A673 (cell line): ENCODE measurements around the gene GALR1. TPM values are rescaled to one million over a fixed set of nuclear protein-coding genes. Genes with fewer than 3 reads are reported as not detected.

Experiments
- BruUV-seq: library from RNA; stranded (reverse); fragments of 400-500 nt; replicated peaks from 2 replicates; lab custom pipeline; 2021; lab: Mats Ljungman, UMichigan
- CTCF ChIA-PET: fragments of 300-600 bp; sonication (Branson Sonifier 250); formaldehyde crosslinking; loops from one replicate; lab custom pipeline; 2022; ENCODE audit warnings: antibody characterized with exemption; lab: Charles Lee
- POLR2A ChIA-PET: fragments of 300-600 bp; sonication (Branson Sonifier 250); formaldehyde crosslinking; loops from one replicate; lab custom pipeline; 2022; ENCODE audit warnings: antibody characterized with exemption; ENCODE audit not compliant: low non-redundant PET; lab: Charles Lee
- DNase-seq: peaks from one replicate; pipeline ENCODE4 v3.0.0-alpha.2; 2015; ENCODE audit warnings: low spot score
- H3K27ac ChIP-seq: fragments of 200-600 bp; sonication (generic); 2 replicates; pipeline ENCODE4 v1.5.1; 2016; ENCODE audit warnings: mixed run types, low read depth, mild to moderate bottlenecking, mixed read lengths, antibody characterized with exemption, low read length; ENCODE audit not compliant: poor library complexity, severe bottlenecking
- H3K27me3 ChIP-seq: fragments of 200-600 bp; sonication (generic); replicated peaks from 2 replicates; pipeline ENCODE4 v1.6.1; 2017; ENCODE audit warnings: mixed run types, low read depth, mild to moderate bottlenecking, mixed read lengths, antibody characterized with exemption, low read length; ENCODE audit not compliant: insufficient read depth, poor library complexity
- H3K36me3 ChIP-seq: fragments of 200-600 bp; sonication (generic); 2 replicates; pipeline ENCODE4 v1.6.1; 2016; ENCODE audit warnings: mixed run types, mild to moderate bottlenecking, mixed read lengths, antibody characterized with exemption, low read length; ENCODE audit not compliant: insufficient read depth, poor library complexity, severe bottlenecking
- H3K4me1 ChIP-seq: fragments of 200-600 bp; sonication (generic); 2 replicates; pipeline ENCODE4 v1.6.1; 2017; ENCODE audit warnings: mixed run types, mild to moderate bottlenecking, mixed read lengths, antibody characterized with exemption, low read length; ENCODE audit not compliant: insufficient read depth, poor library complexity, severe bottlenecking
- H3K4me3 ChIP-seq: fragments of 200-600 bp; sonication (generic); 2 replicates; pipeline ENCODE4 v1.5.1; 2016; ENCODE audit warnings: low read depth, mixed run types, mild to moderate bottlenecking, mixed read lengths, low read length; ENCODE audit not compliant: poor library complexity, severe bottlenecking
- H3K9me3 ChIP-seq: fragments of 200-600 bp; sonication (generic); 2 replicates; pipeline ENCODE4 v1.6.1; 2016; ENCODE audit warnings: mixed run types, low read depth, mild to moderate bottlenecking, mixed read lengths, antibody characterized with exemption, low read length; ENCODE audit not compliant: poor library complexity, severe bottlenecking
- CTCF ChIP-seq: fragments of 300-800, 200-600 bp; sonication (generic); conservative IDR thresholded peaks from 2 replicates; pipeline ENCODE4 v1.5.1; 2017; ENCODE audit warnings: low read depth, mild to moderate bottlenecking, antibody characterized with exemption, low read length, moderate library complexity, mixed read lengths
- EZH2 ChIP-seq: fragments of 200-600 bp; sonication (generic); IDR thresholded peaks from 2 replicates; pipeline ENCODE4 v1.6.1; 2017; ENCODE audit warnings: borderline replicate concordance, low read depth, mild to moderate bottlenecking, mixed read lengths, antibody characterized with exemption, low read length; ENCODE audit not compliant: poor library complexity, severe bottlenecking
- intact Hi-C: fragments of 100-400 bp; cut with micrococcal nuclease; formaldehyde crosslinking; loops from one replicate; pipeline ENCODE4 v1.10.0; 2022; ENCODE audit not compliant: unreplicated experiment
- total RNA-seq: library from RNA; stranded (reverse); gene quantifications from 2 replicates; pipeline ENCODE4 v1.2.3, GENCODE V29; 2021

GALR1 gene
- total RNA-seq, 1 experiment from 2014 or later, result not detected

DNA sequence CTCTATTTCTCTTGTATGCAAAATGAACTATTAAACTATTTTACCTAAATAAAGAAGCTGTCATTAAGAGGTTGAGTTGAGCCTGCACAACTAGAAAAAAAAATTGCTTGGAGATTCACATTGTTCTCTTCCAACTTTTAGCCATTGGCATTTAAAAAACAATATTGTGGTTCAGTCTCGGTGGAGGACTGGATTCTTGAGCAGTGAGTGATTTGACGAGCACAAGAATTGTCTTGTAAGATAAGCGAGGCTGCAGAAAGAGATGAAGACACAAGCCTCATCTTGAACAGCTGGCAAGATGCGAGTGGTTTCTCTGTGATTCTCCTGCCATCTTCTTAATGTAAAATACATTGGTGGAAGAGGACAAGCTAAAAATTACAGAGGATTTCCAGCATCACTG, 67.0 kb downstream of the GALR1 start:
- Histone ChIP-seq H3K4me1 (no peaks in the 10 kb centered on the region), H3K36me3 (no peaks in the 10 kb centered on the region), H3K27ac (no peak overlapping the region), H3K4me3 (no peak overlapping the region), H3K27me3 (no peaks in the 10 kb centered on the region), H3K9me3 (peaks cover 4% of the 10 kb centered on the region)
- TF ChIP-seq EZH2 (no peak), CTCF (no peak)
- ChIA-PET CTCF (no interaction called here), POLR2A (no interaction called here)
- no peak for DNase-seq
- intact Hi-C loops, result no loop called here
- no TSS peak for BruUV-seq

- TF ChIP-seq EZH2, result no peak
- TF ChIP-seq CTCF, result no peak
- intact Hi-C loops, result no loop called here
- no TSS peak for BruUV-seq
- ChIA-PET POLR2A (no interaction called here), CTCF (no interaction called here)
- no peaks in the 10 kb centered on the region for H3K27me3 ChIP-seq
- no peak for DNase-seq
- H3K4me3 ChIP-seq, result no peak overlapping the region
- no peak overlapping the region for H3K27ac ChIP-seq
- no peaks in the 10 kb centered on the region for H3K36me3 ChIP-seq
- H3K9me3 ChIP-seq, result peaks cover 9% of the 10 kb centered on the region
- H3K4me1 ChIP-seq, result no peaks in the 10 kb centered on the region
Measured at GRCh38 chr18:77320971-77321559, 71.4 kb downstream of the GALR1 start.

DNA sequence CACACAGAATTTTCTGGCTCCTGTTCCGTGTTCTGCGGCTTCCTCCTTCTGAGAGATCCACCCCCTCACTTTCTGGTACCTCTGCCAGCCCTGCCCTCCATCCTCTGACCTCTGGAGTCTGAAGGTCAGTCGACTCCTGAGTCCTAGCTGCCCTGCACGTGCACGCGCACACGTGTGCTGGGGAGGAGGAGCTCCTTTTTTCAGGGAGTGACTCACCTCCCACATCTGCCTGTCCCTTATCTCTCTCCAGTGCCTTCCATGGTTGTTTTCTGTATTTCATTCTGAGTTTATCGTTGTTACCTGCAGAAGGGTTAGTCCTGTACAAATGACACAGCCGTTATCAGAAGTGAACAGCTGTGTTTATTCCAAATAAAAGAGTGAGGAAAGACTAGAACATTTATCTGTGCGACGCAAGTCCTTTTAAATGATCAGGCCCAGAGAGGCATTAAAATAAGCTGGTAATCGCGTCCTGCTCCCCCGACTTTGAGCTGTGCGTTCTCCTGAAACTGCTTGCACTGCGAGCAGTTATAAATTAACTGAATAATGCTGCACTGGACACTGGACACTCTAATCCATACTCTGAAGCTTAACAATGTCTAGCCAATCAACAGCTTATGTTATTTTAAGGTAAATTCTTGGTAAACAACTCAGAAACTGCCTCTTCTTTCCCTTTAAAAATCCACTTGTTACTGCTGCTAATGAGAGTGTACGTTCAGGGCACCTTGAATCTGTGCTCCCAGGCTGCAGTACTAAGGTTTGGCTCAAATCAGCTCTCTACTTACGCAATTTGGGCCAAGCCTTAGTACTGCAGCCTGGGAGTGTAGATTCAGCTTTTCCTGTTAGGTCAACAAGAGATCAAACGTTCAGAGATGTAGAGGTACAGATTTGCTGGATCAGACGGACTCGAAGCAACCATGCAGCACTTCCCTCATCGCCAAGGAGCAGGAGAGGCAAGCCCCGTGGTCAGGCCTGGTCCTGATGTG, 72.5 kb downstream of the GALR1 start:
- Histone ChIP-seq H3K27me3 (no peaks in the 10 kb centered on the region), H3K4me3 (no peak overlapping the region), H3K9me3 (peaks cover 9% of the 10 kb centered on the region), H3K4me1 (no peaks in the 10 kb centered on the region), H3K27ac (no peak overlapping the region), H3K36me3 (no peaks in the 10 kb centered on the region)
- TF ChIP-seq CTCF, result no peak
- no peak for TF ChIP-seq EZH2
- intact Hi-C loops, result no loop called here
- DNase-seq, result no peak
- ChIA-PET POLR2A (no interaction called here), CTCF (no interaction called here)
- BruUV-seq, result no TSS peak
